OCI-LY7 (cell line): ENCODE data around the gene COL23A1. TPM values are rescaled to one million over a fixed set of nuclear protein-coding genes. Genes with fewer than 3 reads are reported as not detected.

Experiments used
- BruUV-seq: library from RNA; stranded (reverse); fragments of 400-500 nt; replicated peaks from 2 replicates; lab custom pipeline; 2021; lab: Mats Ljungman, UMichigan
- CTCF ChIA-PET: fragments of 300-600 bp; sonication (Branson Sonifier 250); formaldehyde crosslinking; loops from one replicate; lab custom pipeline; 2022; ENCODE audit warnings: antibody characterized with exemption; ENCODE audit not compliant: unreplicated experiment; lab: Charles Lee
- POLR2A ChIA-PET: fragments of 300-600 bp; sonication (Branson Sonifier 250); formaldehyde crosslinking; loops from one replicate; lab custom pipeline; 2022; ENCODE audit warnings: antibody characterized with exemption; lab: Charles Lee
- DNase-seq: peaks from one replicate; pipeline ENCODE4 v3.0.0-alpha.2; 2015; ENCODE audit warnings: low spot score
- H2AFZ ChIP-seq: fragments of 200-600 bp; sonication (generic), shearing (Covaris generic); 2 replicates; pipeline ENCODE4 v1.6.1; 2014; ENCODE audit warnings: mild to moderate bottlenecking, antibody characterized with exemption, low read length, moderate library complexity
- H3K27ac ChIP-seq: fragments of 200-600 bp; sonication (generic); 2 replicates; pipeline ENCODE4 v1.5.1; 2014; ENCODE audit warnings: mixed run types, low read depth, mild to moderate bottlenecking, moderate library complexity, low read length, inconsistent platforms; ENCODE audit not compliant: poor library complexity, severe bottlenecking
- H3K36me3 ChIP-seq: fragments of 200-600 bp; sonication (generic); 2 replicates; pipeline ENCODE4 v1.6.1; 2014; ENCODE audit warnings: mild to moderate bottlenecking, antibody characterized with exemption, low read length, moderate library complexity, mixed read lengths; ENCODE audit not compliant: insufficient read depth
- H3K4me1 ChIP-seq: fragments of 200-600 bp; sonication (generic); 2 replicates; pipeline ENCODE4 v1.5.1; 2014; ENCODE audit warnings: mild to moderate bottlenecking, low read length; ENCODE audit not compliant: insufficient read depth, poor library complexity, severe bottlenecking
- H3K4me2 ChIP-seq: fragments of 200-600 bp; sonication (generic); 2 replicates; pipeline ENCODE4 v1.6.1; 2014; ENCODE audit warnings: mild to moderate bottlenecking, low read length
- H3K4me3 ChIP-seq: fragments of 200-600 bp; sonication (generic); 2 replicates; pipeline ENCODE4 v1.5.1; 2014; ENCODE audit warnings: mild to moderate bottlenecking, low read depth, low read length; ENCODE audit not compliant: poor library complexity, severe bottlenecking
- H3K79me2 ChIP-seq: fragments of 200-600 bp; sonication (generic); 2 replicates; pipeline ENCODE4 v1.6.1; 2016; ENCODE audit warnings: low read depth, mild to moderate bottlenecking, low read length, moderate library complexity, mixed read lengths; ENCODE audit not compliant: insufficient read depth
- H3K9me2 ChIP-seq: fragments of 200-600 bp; sonication (generic); 2 replicates; pipeline ENCODE4 v1.6.1; 2016; ENCODE audit warnings: mild to moderate bottlenecking, low read length, mixed read lengths; ENCODE audit not compliant: insufficient read depth
- H3K9me3 ChIP-seq: fragments of 200-600 bp; sonication (generic); 2 replicates; pipeline ENCODE4 v1.6.1; 2014; ENCODE audit warnings: mild to moderate bottlenecking, mixed run types, low read length, mixed read lengths
- H4K20me1 ChIP-seq: fragments of 200-600 bp; sonication (generic); 2 replicates; pipeline ENCODE4 v1.6.1; 2014; ENCODE audit warnings: mild to moderate bottlenecking, antibody characterized with exemption, low read length, moderate library complexity, mixed read lengths; ENCODE audit not compliant: insufficient read depth
- CTCF ChIP-seq: fragments of 200-600 bp; sonication (generic); conservative IDR thresholded peaks from 2 replicates; pipeline ENCODE4 v1.5.1; 2014; ENCODE audit warnings: mild to moderate bottlenecking, antibody characterized with exemption, low read length, moderate library complexity, mixed read lengths
- EZH2phosphoT487 ChIP-seq: fragments of 200-600 bp; sonication (generic); IDR thresholded peaks from 2 replicates; pipeline ENCODE4 v1.6.1; 2018; ENCODE audit warnings: low read depth, borderline replicate concordance, mild to moderate bottlenecking, mixed run types, antibody characterized with exemption, low read length, moderate library complexity, mixed read lengths
- intact Hi-C: fragments of 100-400 bp; cut with micrococcal nuclease; formaldehyde crosslinking; loops from one replicate; pipeline ENCODE4 v1.10.0; 2022; ENCODE audit not compliant: unreplicated experiment
- total RNA-seq, 2 experiments: library from RNA; depleted of rRNA in 1 of 2; stranded (reverse); fragments of >200 nt in 1 of 2; shearing (Covaris generic) in 1 of 2; gene quantifications; 2 replicates each; pipeline ENCODE4 v1.2.3, GENCODE V29; 2014 to 2022

The COL23A1 gene
- total RNA-seq, 2 experiments from 2014 or later, result 0.53 TPM; not detected in 1

- intact Hi-C loops, result loop anchor here (10.0 kb wide), 1 partner anchor 388 kb away; the partner anchor contains the start of gene CLK4
- ChIA-PET POLR2A (no interaction called here), CTCF (no interaction called here)
- Histone ChIP-seq H3K9me3 (no peaks in the 10 kb centered on the region), H3K9me2 (no peaks in the 10 kb centered on the region), H3K27ac (no peak overlapping the region), H3K4me3 (no peak overlapping the region), H3K4me1 (peaks cover 49% of the 10 kb centered on the region), H3K36me3 (peaks cover 4% of the 10 kb centered on the region; the same call in 1 of the 2 replicates), H4K20me1 (0 out of 2 replicates have a peak, but pooled peaks cover under 1% of the 10 kb centered on the region), H3K79me2 (peaks cover 5% of the 10 kb centered on the region), H2AFZ (no peak overlapping the region), H3K4me2 (no peak overlapping the region)
- DNase-seq, result no peak
- no peak for TF ChIP-seq EZH2phosphoT487
- no peak for TF ChIP-seq CTCF
- no TSS peak for BruUV-seq
Observed at GRCh38 chr5:178236679-178237078, 353.5 kb downstream of the COL23A1 start.

GRCh38 chr5:178236126-178236525 is 354.1 kb downstream of the COL23A1 start:
- peaks cover 51% of the 10 kb centered on the region for H3K4me1 ChIP-seq
- ChIA-PET CTCF (no interaction called here), POLR2A (no interaction called here)
- peaks cover 9% of the 10 kb centered on the region for H3K36me3 ChIP-seq
- no peaks in the 10 kb centered on the region for H3K9me2 ChIP-seq
- peaks cover 6% of the 10 kb centered on the region; the same call in 1 of the 2 replicates for H4K20me1 ChIP-seq
- H3K27ac ChIP-seq, result no peak overlapping the region
- TF ChIP-seq CTCF (no peak), EZH2phosphoT487 (no peak)
- H3K79me2 ChIP-seq, result peaks cover 10% of the 10 kb centered on the region
- H3K4me2 ChIP-seq, result no peak overlapping the region
- H3K4me3 ChIP-seq, result no peak overlapping the region
- H2AFZ ChIP-seq, result no peak overlapping the region
- DNase-seq, result no peak
- no peaks in the 10 kb centered on the region for H3K9me3 ChIP-seq
- BruUV-seq, result no TSS peak
- intact Hi-C loops, result loop anchor here (10.0 kb wide), 1 partner anchor 389 kb away; the partner anchor contains the start of gene CLK4

- no TSS peak for BruUV-seq
- H3K4me2 ChIP-seq, result no peak overlapping the region
- no peak for DNase-seq
Observed at GRCh38 chr5:178235588-178235974, 354.6 kb downstream of the COL23A1 start.

More at GRCh38 chr5:178235588-178235974, 354.6 kb downstream of the COL23A1 start:
- peaks cover 16% of the 10 kb centered on the region for H3K79me2 ChIP-seq
- no peaks in the 10 kb centered on the region for H3K9me3 ChIP-seq
- H3K4me1 ChIP-seq, result peaks cover 51% of the 10 kb centered on the region
- peaks cover 15% of the 10 kb centered on the region for H3K36me3 ChIP-seq
- intact Hi-C loops, result loop anchor here (1.0 to 10.0 kb wide), 3 partner anchors 44 to 389 kb away; partner anchors contain the start of gene CLK4
- no peaks in the 10 kb centered on the region for H3K9me2 ChIP-seq
- H3K4me3 ChIP-seq, result no peak overlapping the region
- peaks cover 9% of the 10 kb centered on the region; the same call in 1 of the 2 replicates for H4K20me1 ChIP-seq
- ChIA-PET CTCF (interaction anchor here (1.0 kb wide), 1 partner anchor 15 kb away, joined by 3 read pairs; no protein-coding TSS in a partner anchor), POLR2A (interaction anchor here (1.1 kb wide), 1 partner anchor 15 kb away, joined by 4 read pairs; no protein-coding TSS in a partner anchor)
- H3K27ac ChIP-seq, result no peak overlapping the region
- TF ChIP-seq EZH2phosphoT487 (no peak), CTCF (no peak)
- H2AFZ ChIP-seq, result no peak overlapping the region
